ENCODE data around the gene CASKIN1. TPM values are rescaled to one million over a fixed set of nuclear protein-coding genes. Genes with fewer than 3 reads are reported as not detected.

The CASKIN1 gene
- total and polyA plus RNA-seq, 2 experiments from 2014 or later: 1.0 to 6.2 TPM

DNA sequence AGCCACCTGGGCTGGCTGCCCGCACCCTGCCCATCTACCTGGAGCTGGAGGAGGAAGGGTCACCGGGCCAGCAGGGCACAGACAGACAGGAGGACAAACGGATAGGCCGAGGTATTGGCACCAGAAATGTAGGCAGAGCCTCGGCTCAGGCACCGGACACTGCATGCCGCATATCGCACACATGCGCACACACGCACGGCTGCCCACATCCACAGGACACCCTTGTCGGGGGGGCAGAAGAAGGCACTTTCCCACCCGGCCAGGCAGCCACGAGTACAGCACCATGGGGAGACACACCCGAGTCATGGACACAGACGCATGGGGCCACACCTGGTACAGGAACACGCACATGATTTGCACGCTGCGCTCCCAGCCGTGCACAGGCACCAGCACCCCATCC lies 14.5 kb downstream of the CASKIN1 start (continued):
- TF ChIP-seq, protein P1, sequence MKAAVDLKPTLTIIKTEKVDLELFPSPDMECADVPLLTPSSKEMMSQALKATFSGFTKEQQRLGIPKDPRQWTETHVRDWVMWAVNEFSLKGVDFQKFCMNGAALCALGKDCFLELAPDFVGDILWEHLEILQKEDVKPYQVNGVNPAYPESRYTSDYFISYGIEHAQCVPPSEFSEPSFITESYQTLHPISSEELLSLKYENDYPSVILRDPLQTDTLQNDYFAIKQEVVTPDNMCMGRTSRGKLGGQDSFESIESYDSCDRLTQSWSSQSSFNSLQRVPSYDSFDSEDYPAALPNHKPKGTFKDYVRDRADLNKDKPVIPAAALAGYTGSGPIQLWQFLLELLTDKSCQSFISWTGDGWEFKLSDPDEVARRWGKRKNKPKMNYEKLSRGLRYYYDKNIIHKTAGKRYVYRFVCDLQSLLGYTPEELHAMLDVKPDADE (IDR thresholded peaks at IDR 0.05): no peak
- TF ChIP-seq, protein P2, sequence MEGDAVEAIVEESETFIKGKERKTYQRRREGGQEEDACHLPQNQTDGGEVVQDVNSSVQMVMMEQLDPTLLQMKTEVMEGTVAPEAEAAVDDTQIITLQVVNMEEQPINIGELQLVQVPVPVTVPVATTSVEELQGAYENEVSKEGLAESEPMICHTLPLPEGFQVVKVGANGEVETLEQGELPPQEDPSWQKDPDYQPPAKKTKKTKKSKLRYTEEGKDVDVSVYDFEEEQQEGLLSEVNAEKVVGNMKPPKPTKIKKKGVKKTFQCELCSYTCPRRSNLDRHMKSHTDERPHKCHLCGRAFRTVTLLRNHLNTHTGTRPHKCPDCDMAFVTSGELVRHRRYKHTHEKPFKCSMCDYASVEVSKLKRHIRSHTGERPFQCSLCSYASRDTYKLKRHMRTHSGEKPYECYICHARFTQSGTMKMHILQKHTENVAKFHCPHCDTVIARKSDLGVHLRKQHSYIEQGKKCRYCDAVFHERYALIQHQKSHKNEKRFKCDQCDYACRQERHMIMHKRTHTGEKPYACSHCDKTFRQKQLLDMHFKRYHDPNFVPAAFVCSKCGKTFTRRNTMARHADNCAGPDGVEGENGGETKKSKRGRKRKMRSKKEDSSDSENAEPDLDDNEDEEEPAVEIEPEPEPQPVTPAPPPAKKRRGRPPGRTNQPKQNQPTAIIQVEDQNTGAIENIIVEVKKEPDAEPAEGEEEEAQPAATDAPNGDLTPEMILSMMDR (conservative IDR thresholded peaks at IDR 0.05; ENCODE audit: low read depth in 2 of 2): no peak
- no peak for TF ChIP-seq ZNF331 (CRISPR knock-in tag; IDR thresholded peaks at IDR 0.05; ENCODE audit: low read depth)
- TF ChIP-seq JUNB (IDR thresholded peaks at IDR 0.05; ENCODE audit: unreplicated experiment): no peak
- no peak for TF ChIP-seq EZH2 (IDR thresholded peaks at IDR 0.05; ENCODE audit: low read depth, unreplicated experiment)
- no peak for TF ChIP-seq NANOG (IDR thresholded peaks at IDR 0.05; ENCODE audit: borderline replicate concordance)
- no peak for TF ChIP-seq POLR2AphosphoS5 (IDR thresholded peaks at IDR 0.05; ENCODE audit: low read depth)
- no peak for TF ChIP-seq CREB1 (CRISPR knock-in tag; IDR thresholded peaks at IDR 0.05; ENCODE audit: low read depth)

DNA sequence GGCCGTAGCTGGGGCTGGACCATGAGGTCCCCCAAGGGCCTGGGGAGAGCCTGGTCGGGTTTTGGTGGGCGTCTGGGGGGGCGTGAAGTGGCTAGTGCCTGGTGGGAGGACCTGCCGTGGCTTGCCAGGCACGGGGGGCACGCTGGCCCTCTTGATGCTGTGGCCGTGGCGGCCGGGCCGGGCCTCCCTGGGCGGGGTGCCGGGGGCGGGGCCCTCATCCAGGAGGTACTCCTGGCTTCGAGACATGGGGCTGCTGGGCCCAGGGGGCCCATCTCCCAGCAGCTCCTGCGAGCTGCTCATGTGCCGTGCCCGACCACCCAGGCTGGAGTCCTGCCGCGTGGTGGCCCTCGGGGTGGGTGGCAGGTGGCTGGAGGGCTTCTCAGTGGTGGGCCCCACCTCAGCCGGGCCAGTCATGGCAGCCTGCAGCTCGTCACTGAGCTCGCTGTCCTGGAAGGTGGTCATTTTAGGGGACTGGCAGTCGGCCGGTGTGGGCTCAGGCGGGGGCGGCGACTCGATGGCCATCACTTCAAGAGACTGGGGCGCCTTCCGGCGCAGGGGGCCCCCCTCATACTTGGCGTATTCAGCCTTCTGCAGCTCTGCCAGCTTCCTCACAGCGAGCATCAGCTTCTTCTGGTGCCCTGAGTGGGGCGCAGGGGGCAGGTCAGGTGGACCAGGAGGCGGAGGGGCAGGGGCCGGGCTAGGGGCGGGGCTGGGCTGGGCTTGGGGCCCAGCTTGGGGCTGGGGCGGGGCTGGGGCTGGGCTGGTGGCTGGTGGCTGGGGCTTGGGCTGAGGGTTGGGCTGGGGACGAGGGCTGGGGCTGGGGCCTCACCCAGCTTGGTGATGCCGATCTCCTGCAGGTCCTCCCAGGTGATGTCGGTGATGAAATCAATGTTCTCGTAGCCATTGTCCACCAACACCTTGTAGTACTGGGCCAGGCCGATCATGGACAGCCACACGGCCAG lies 15.2 kb downstream of the CASKIN1 start:
- H3K4me1 ChIP-seq (ENCODE audit: insufficient read depth): no peaks in the 10 kb centered on the region
- no peaks in the 10 kb centered on the region for H3K36me3 ChIP-seq (ENCODE audit: insufficient read depth)
- H3K9me3 Mint-ChIP-seq: no peaks in the 10 kb centered on the region
- H3K27ac ChIP-seq (ENCODE audit: low read depth): no peak overlapping the region
- H3K4me3 ChIP-seq: no peak overlapping the region
- H3K9me2 ChIP-seq (ENCODE audit: insufficient read depth): no peaks in the 10 kb centered on the region
- H3K4me1 Mint-ChIP-seq: peaks cover 6% of the 10 kb centered on the region
- H2AFZ ChIP-seq: no peak overlapping the region
- H3K27me3 ChIP-seq (ENCODE audit: insufficient read depth): no peaks in the 10 kb centered on the region
- 0 out of 2 replicates have a peak, but pooled peaks cover 10% of the 10 kb centered on the region for H3F3A ChIP-seq (replicated peaks; ENCODE audit: low read depth)
- H3K27ac Mint-ChIP-seq: no peak overlapping the region
- H3K27me3 Mint-ChIP-seq (ENCODE audit: insufficient read depth, low read depth, poor library complexity): peaks cover 21% of the 10 kb centered on the region
- DNase-seq (ENCODE audit: low spot score) (peak; percentile 51), ATAC-seq (peak; percentile 38)
- no peak overlapping the region for H3K4me3 Mint-ChIP-seq
- H4K20me1 ChIP-seq (replicated peaks; ENCODE audit: insufficient read depth): no peaks in the 10 kb centered on the region; the same call in 1 of the 2 replicates
- H3K36me3 Mint-ChIP-seq (ENCODE audit: low read depth): peaks cover 5% of the 10 kb centered on the region
- H3K79me2 ChIP-seq (replicated peaks; ENCODE audit: insufficient read depth): no peaks in the 10 kb centered on the region
- no peak overlapping the region for H3K4me2 ChIP-seq
- TF ChIP-seq NANOG (IDR thresholded peaks at IDR 0.05; ENCODE audit: borderline replicate concordance): no peak
- TF ChIP-seq ZNF331 (CRISPR knock-in tag; IDR thresholded peaks at IDR 0.05; ENCODE audit: low read depth): no peak
- TF ChIP-seq, protein P1 (IDR thresholded peaks at IDR 0.05): no peak
- no peak for TF ChIP-seq STAT1 (IDR thresholded peaks at IDR 0.05; ENCODE audit: unreplicated experiment)
- TF ChIP-seq EZH2phosphoT487 (IDR thresholded peaks at IDR 0.05; ENCODE audit: unreplicated experiment): no peak
- TF ChIP-seq, protein P2 (conservative IDR thresholded peaks at IDR 0.05; ENCODE audit: low read depth in 2 of 2): no peak
- no peak for TF ChIP-seq CREB1 (CRISPR knock-in tag; IDR thresholded peaks at IDR 0.05; ENCODE audit: low read depth)
- TF ChIP-seq EZH2 (IDR thresholded peaks at IDR 0.05; ENCODE audit: low read depth, unreplicated experiment): no peak
- TF ChIP-seq POLR2AphosphoS5 (IDR thresholded peaks at IDR 0.05; ENCODE audit: low read depth): no peak
- TF ChIP-seq, protein P3, sequence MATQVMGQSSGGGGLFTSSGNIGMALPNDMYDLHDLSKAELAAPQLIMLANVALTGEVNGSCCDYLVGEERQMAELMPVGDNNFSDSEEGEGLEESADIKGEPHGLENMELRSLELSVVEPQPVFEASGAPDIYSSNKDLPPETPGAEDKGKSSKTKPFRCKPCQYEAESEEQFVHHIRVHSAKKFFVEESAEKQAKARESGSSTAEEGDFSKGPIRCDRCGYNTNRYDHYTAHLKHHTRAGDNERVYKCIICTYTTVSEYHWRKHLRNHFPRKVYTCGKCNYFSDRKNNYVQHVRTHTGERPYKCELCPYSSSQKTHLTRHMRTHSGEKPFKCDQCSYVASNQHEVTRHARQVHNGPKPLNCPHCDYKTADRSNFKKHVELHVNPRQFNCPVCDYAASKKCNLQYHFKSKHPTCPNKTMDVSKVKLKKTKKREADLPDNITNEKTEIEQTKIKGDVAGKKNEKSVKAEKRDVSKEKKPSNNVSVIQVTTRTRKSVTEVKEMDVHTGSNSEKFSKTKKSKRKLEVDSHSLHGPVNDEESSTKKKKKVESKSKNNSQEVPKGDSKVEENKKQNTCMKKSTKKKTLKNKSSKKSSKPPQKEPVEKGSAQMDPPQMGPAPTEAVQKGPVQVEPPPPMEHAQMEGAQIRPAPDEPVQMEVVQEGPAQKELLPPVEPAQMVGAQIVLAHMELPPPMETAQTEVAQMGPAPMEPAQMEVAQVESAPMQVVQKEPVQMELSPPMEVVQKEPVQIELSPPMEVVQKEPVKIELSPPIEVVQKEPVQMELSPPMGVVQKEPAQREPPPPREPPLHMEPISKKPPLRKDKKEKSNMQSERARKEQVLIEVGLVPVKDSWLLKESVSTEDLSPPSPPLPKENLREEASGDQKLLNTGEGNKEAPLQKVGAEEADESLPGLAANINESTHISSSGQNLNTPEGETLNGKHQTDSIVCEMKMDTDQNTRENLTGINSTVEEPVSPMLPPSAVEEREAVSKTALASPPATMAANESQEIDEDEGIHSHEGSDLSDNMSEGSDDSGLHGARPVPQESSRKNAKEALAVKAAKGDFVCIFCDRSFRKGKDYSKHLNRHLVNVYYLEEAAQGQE (IDR thresholded peaks at IDR 0.05; ENCODE audit: unreplicated experiment): no peak
- no peak for TF ChIP-seq ZNF114 (CRISPR knock-in tag; IDR thresholded peaks at IDR 0.05)
- no peak for TF ChIP-seq JUNB (IDR thresholded peaks at IDR 0.05; ENCODE audit: unreplicated experiment)

Data from GM23338 (cell line).